AG04450 (cell line): ENCODE measurements around the gene UQCC3. TPM values are rescaled to one million over a fixed set of nuclear protein-coding genes. Genes with fewer than 3 reads are reported as not detected.
A peak's percentile ranks its signal among the peaks of the same experiment; 100 is the strongest.

Source experiments
- CTCF ChIA-PET: fragments of 300-600, 350-600 bp; formaldehyde crosslinking; extraction: SDS; loops from one replicate; lab custom pipeline; 2022; ENCODE audit warnings: antibody characterized with exemption, inconsistent platforms; lab: Charles Lee
- POLR2A ChIA-PET: fragments of 350-600 bp; formaldehyde crosslinking; extraction: SDS; loops from one replicate; lab custom pipeline; 2021; ENCODE audit warnings: antibody characterized with exemption, inconsistent platforms; lab: Yijun Ruan, JAX
- DNase-seq: peaks from one replicate; pipeline ENCODE4 v3.0.0-alpha.2; 2011; ENCODE audit warnings: low read depth, low spot score
- H3K27ac ChIP-seq: one replicate; pipeline ENCODE4 v1.5.1; 2012; ENCODE audit warnings: low read depth, low read length, control low read depth
- H3K27me3 ChIP-seq: one replicate; pipeline ENCODE4 v1.6.0; 2012; ENCODE audit warnings: low read length; ENCODE audit not compliant: control insufficient read depth, insufficient read depth
- H3K4me3 ChIP-seq: 2 replicates; pipeline ENCODE4 v1.5.1; 2011; ENCODE audit warnings: mild to moderate bottlenecking, low read depth, low read length, control low read depth
- H3K9me3 ChIP-seq: 2 replicates; pipeline ENCODE4 v1.5.1; 2012; ENCODE audit warnings: low read length; ENCODE audit not compliant: control insufficient read depth, insufficient read depth
- CTCF ChIP-seq: IDR thresholded peaks from 2 replicates; pipeline ENCODE4 v1.5.1; 2011; ENCODE audit warnings: low read depth, low read length, control low read depth, inconsistent platforms
- polyA minus RNA-seq: library from RNA; depleted of rRNA, polyadenylated mRNA; stranded (reverse); fragments of >200 nt; gene quantifications from 2 replicates; pipeline ENCODE4 v1.2.3, GENCODE V29; 2011; rRNA and poly(A)+ RNA removed
- polyA plus RNA-seq: library from polyadenylated mRNA; depleted of rRNA; stranded (reverse); fragments of >200 nt; gene quantifications from 2 replicates; pipeline ENCODE4 v1.2.3, GENCODE V29; 2011; rRNA removed

Gene UQCC3
- polyA plus RNA-seq (5.4 and 6.2 TPM in 2 replicates), polyA minus RNA-seq (1.1 and 2.2 TPM in 2 replicates)

GRCh38 chr11:62671608-62672389 lies at the start of gene UQCC3, which contains the start of gene LBHD1:
Gene UQCC3 (plus strand): TSS chr11:62671673. CDS start chr11:62671746, 73 bp downstream.
Gene LBHD1 (minus strand): TSS chr11:62672267. CDS start chr11:62670031, 2,236 bp downstream.
- no peak for TF ChIP-seq CTCF
- H3K27me3 ChIP-seq, result no peaks in the 10 kb centered on the region
- DNase-seq, result peak; percentile 65
- no peaks in the 10 kb centered on the region; the same call in 1 of the 2 replicates for H3K9me3 ChIP-seq
- CTCF ChIA-PET, result interaction anchor here (1.1 to 2.1 kb wide), 2 partner anchors 9 to 18 kb away, joined by 4 to 13 read pairs; partner anchors contain the start of gene LRRN4CL
- POLR2A ChIA-PET, result interaction anchor here (0.6 to 5.6 kb wide), 19 partner anchors 7 to 790 kb away, joined by 3 to 50 read pairs (median 6); partner anchors contain the start of genes B3GAT3, C11orf98, CSKMT and EEF1G
- peak within 1 kb of the TSS; percentile 84 for H3K4me3 ChIP-seq
- H3K27ac ChIP-seq, result peak within 1 kb of the TSS; percentile 81

GRCh38 chr11:62622476-62623089 lies 48.9 kb upstream of the UQCC3 start:
- Histone ChIP-seq H3K27ac (peak overlapping the region; percentile 97), H3K9me3 (no peaks in the 10 kb centered on the region), H3K4me3 (peak overlapping the region; percentile 41), H3K27me3 (no peaks in the 10 kb centered on the region)
- DNase-seq, result no peak
- POLR2A ChIA-PET, result interaction anchor here (0.8 to 2.9 kb wide), 12 partner anchors 9 to 228 kb away, joined by 3 to 23 read pairs (median 6); partner anchors contain the start of genes C11orf98, CSKMT, GANAB and MTA2
- CTCF ChIA-PET, result interaction anchor here (0.6 to 1.8 kb wide), 3 partner anchors 11 to 228 kb away, joined by 3 to 8 read pairs (median 7); no protein-coding TSS in a partner anchor
- no peak for TF ChIP-seq CTCF

- ChIA-PET POLR2A (no interaction called here), CTCF (no interaction called here)
- H3K9me3 ChIP-seq, result no peaks in the 10 kb centered on the region
- no peak overlapping the region for H3K4me3 ChIP-seq
- no peak for DNase-seq
- H3K27me3 ChIP-seq, result no peaks in the 10 kb centered on the region
- H3K27ac ChIP-seq, result no peak overlapping the region
- no peak for TF ChIP-seq CTCF
These were observed 43.8 kb upstream of the UQCC3 start for GRCh38 chr11:62627713-62628112.

GRCh38 chr11:62632492-62632891 lies 39.0 kb upstream of the UQCC3 start:
- ChIA-PET CTCF (no interaction called here), POLR2A (interaction anchor here (1.3 kb wide), 1 partner anchor 33 kb away, joined by 4 read pairs; the partner anchor contains the start of genes C11orf98 and CSKMT)
- H3K9me3 ChIP-seq, result no peaks in the 10 kb centered on the region
- H3K27me3 ChIP-seq, result no peaks in the 10 kb centered on the region
- TF ChIP-seq CTCF, result no peak
- H3K27ac ChIP-seq, result no peak overlapping the region
- no peak overlapping the region for H3K4me3 ChIP-seq
- DNase-seq, result no peak
